Stimulated activated CD4-positive, alpha-beta T cell treated with anti-CD3 and anti-CD28 coated beads, Interleukin-12 subunit alpha, Interleukin-12 subunit beta, amount 100 ng/mL, for 4 hours (primary cell): Measurements from ENCODE around the gene DMAC2L.
"Not testable (repeated sequence)": the region's sequence is repeated elsewhere in the genome, so short reads cannot be mapped to it uniquely, and the experiment has no call there.

Experiments
- DNase-seq: peaks from one replicate; pipeline ENCODE4 v3.0.0-alpha.2; 2020

DMAC2L gene

DNA sequence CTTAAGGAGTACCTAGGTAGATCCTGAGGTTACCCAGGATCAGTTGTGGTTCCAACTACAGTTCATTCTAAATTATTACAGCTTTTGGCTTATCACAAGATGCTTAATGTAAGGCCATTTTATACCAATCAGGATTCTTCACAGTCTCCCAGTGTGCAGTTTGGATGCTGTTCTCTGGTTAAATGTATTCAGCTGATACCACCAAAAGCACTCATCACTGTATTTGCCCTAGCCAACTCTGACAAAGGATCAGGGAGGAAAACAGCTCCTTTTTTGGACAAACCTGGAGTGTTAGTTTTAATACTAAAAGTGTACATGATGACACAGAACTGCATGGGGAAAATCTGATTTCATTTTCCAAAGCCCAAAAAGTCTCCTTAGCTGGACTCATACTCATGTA is 19.5 kb downstream of the DMAC2L start:
- DNase-seq, result no peak

DNA sequence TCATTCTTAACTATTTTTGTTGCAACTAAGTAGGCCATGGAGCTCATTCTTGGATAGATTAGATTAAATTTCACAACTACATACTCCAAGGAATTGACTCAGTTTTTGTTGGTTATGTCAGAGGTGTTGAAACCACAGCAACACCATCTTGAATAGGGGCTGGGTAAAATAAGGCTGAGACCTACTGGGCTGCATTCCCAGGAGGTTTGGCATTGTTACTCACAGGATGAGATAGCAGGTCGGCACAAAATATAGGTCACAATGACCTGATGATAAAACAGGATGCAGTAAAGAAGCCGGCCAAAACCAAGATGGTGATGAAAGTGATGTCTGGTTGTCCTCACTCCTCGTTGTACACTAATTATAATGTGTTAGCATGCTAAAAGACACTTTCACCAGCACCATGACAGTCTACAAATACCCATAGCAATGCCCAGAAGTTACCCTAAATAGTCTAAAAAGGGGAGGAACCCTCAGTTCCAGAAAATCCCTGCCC is 20.9 kb downstream of the DMAC2L start:
- DNase-seq, result no peak

DNA sequence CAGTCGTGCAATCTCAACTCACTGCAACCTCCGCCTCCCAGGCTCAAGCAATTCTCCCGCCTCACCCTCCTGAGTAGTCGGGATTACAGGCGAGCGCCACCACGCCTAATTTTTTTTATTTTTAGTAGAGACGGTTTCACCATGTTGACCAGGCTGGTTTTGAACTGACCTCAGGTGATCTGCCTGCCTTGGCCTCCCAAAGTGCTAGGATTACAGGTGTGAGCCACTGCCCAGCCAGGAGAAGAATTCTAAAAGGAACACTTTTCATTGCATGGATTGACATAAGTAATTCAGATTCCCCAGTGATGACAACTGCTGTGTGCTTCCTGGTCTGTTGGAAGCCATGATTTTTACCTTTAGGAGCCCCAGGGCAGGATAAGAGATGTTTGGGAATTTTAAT is 22.1 kb downstream of the DMAC2L start:
- no peak for DNase-seq

DNA sequence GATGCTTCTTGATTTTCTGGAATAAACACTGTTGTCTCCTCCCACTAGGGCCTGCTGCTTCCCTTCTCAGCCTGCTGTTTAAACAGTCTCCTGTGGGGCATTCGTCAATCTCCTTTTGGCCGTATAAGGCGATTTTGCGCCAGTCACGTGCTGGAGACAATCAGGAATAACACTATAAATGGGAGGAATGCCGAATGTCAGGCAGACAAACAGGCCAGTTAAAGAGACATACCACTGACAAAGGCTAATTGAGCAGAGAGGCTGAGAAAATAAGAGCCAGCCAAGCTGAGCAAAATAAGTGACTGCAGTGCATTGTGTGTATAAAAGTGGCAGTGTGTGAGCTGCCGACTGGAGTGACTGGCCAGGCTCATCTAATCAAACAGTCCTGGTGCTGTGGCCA is 23.3 kb downstream of the DMAC2L start:
- DNase-seq, result no peak

DNA sequence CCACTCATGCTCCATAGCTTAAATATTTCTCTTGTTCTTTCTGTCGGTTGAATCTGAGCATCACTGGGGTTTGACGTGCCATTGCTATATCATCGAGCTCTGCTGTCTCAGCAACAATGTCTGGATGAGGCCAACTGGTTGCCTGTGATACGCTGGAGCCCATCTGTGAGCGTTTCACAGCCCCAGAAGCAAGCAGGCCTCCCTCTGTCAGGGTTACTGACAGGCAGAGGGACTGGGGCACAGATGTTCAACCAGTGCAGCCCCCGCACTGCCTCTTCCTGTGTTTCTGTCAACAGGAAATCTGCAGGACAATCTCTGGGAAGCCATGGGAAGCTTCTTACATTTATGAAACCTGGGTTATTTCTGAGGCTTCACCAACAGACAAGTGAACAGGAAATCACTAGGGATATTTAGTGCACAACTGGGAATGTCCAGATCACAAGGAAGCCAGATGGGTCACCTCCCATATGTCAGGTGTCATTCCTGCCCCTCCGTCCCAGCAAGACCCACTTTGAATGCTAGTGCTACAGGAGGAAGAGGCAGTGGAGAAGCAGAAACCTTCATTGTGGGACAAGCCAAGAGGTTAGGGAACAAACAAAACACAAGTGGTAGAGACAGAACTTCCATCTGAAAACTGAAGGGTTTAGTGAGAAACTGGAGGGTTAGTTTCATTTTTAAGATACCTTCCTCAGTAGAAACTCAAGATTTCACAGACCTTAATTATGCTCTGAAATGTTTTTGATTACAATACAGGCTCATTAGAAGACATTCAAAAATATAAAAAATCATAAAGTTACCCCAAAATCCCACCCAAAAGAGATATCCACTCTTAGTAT is 24.1 kb downstream of the DMAC2L start:
- no peak for DNase-seq

DNA sequence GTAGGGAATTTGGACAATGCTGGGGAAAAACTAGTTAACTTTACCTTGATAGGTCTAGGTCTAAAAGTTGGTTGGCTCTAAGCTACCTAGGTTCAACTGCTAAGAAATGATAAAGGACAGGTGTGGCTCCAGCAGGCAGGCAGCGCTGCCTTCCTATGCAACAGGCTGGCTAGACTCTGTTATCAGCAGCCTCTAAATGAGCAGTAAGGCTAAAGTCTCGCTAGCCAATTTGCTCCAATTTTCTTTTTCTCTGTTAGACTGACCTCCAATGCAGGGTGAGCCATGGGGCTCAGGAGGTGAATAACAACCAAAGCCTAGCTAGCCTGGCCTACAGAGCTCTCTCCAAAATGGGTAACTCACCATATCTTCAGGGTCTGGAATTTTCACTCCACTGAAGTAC is 26.5 kb downstream of the DMAC2L start:
- no peak for DNase-seq

DNA sequence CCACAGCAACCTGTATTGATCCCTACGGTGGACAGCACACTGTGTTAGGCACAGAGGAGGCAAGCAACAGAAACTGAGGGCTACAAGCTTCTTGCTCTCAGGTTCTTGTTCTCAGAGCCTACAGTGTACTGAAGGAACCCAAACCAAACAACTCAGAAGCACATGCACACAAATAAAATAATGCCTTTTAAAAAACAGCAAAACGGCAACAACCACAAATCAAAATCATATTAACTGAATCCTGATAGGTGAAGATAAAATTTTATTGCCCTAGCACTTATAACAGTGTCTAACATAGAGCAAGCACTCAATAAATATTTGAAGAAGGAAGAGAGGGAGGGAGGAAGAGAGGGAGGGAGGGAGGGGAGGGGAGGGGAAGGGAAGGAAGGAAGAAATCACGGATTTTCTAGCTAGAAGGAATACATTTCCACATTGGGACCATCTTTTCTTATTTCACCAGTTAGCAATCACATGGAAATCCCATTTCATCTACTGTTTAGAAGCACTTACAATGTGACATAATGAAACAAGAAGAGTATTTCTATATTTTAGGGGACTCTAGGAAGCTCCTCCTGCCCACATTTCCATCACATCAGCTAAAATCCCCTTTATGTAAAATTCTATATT is 27.2 kb downstream of the DMAC2L start:
- DNase-seq, result no peak

DNA sequence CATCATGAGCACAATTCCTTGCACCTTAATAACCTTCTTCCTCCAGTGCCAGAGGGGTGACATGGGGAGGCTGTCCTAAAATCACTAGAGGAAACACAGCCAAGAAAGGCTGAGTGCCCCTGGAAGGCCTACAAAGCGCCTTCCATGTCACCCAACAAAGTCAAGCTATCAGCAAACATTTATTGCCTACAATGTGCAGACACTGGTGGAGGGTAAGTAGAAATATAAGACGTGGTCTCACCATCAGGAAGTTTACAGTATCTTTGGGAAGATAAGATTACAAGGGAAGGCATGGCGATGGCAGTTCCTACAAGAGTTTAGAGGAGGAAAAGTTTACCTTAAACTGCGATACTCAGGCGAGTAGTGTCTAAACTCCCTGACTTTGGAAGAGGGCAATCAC is 27.9 kb downstream of the DMAC2L start:
- DNase-seq, result no peak

DNA sequence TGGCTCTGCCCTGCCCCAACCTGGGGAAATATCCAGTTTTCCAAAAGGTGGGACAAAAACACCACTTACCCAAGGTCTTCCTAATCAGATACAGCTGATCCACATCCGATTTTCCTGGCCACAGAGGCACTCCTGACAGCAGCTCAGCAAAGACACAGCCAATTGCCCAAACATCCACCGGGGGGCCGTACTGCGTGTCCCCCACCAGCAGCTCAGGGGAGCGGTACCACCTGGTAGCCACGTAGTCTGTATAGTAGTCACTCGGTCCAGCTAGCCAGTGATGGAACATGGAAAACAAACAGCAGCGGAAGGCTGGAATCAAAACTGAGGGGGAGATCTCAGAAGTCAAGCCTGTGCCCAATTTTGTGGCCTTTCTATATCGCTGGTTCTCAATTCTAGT is 28.8 kb downstream of the DMAC2L start:
- no peak for DNase-seq

DNA sequence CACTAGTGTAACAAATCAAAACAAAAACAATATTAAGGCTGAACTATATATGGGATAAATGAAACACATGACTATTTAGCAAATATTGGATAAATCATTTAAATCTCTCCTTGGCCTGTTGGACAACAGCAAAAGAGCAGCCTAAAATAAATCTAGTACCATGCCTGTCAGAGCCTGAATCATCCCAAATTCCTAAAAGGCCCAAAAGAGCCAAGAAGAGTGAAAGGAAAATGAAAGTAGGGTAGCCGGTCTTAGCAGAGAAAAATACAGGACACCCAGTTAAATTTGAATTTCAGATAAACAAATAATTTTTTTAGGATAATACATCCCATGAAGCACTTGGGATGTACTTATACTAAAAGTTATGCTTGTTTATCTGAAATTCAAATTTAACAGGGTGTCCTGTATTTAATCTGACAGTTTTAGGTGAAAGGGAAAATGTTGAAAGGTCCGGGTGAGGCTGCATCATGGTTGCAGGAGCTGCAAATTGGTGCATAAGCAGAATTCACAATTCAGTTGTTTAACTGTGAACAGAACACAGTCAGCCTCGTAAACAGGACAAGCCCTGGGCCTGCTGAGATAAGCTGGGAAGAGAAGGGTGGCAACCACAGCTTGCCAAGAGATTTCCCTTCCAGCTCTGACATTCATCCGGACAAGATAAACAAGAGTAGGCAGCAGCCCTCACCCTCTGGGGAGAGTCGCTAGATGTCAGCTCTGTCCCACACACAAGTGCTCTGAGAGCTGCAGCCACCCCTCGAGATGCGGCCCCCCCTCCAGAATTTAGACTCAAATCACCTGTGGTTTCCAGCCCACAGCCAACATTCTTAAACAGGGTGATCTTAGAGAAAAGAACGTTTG is 30.3 kb downstream of the DMAC2L start:
- DNase-seq, result no peak

DNA sequence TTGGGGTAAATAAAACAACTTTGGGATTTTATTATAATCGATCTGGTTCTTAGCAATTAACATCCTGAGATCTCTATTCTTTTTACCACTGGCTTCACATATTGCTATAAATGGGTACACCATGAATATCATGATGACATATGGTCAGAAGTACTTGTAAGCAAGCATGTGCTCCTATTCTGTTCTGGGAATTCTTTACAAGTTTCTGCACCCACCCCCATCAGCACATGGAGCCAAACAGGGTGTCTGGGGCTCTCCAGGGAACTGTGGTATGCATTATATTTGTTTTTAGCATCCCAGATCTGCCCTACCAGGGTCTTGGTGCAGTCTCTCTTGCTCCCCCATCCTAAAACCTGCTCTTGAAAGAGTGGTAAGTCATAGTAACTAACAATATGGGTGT is 31.3 kb downstream of the DMAC2L start:
- DNase-seq, result no peak

DNA sequence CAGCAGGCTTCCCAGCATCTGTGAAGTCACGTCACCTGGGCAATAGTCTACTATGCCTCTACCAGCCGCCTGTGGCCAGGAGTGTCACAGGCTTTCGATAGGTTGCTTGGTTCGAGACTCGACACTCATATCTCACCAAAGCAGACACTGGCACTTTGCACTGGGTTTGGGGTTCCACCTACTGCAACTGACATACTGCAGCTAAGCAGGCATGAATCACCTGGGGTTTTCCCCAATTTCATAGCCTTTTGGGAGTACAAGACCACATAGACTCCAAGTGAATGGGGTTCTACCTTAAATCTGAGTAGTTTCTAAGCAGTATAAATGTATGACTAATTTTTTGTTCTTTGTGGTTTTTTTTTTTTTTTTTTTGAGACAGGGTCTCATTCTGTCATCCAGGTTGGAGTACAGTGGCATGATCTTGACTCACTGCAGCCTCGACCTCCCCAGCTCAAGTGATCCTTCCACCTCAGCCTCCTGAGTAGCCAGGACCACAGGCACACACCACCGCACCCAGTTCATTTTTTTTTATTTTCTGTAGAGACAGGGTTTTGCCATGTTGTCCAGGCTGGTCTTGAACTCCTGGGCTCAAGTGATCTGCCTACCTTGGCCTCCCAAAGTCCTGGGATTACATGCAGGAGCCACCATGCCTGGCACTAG is 32.1 kb downstream of the DMAC2L start:
- DNase-seq, result peak; percentile 50

DNA sequence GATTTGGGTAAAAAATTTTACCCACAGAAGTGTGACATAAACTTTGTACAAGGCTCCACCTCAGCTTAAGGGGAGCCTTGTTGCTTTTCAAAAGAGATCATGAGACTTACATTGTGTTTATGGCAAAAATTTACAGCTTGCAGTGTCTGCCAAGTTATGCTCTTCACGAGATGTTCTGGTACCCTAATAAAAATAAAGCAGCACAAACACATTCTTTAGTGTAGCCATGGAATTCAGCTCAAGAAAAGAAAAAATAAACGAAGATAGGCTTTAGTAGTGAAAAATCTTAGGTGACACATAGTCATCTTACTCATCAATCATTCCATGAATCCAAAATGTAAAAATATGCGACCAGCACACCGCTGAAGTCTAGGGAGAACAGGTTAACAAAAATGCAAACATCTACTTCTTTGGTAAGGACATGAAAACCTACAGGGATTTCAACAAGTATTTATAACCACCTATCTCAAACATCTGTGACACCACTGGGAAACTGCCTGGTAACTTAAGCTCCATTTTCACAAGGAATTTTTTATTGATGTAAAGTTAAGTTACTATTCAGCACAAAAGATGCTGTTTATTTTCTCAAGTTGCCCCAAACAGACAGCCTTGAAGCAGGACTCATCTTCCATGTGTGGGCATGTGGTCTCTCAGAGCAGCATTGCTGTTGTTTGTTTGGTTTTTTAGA is 32.9 kb downstream of the DMAC2L start:
- no peak for DNase-seq

DNA sequence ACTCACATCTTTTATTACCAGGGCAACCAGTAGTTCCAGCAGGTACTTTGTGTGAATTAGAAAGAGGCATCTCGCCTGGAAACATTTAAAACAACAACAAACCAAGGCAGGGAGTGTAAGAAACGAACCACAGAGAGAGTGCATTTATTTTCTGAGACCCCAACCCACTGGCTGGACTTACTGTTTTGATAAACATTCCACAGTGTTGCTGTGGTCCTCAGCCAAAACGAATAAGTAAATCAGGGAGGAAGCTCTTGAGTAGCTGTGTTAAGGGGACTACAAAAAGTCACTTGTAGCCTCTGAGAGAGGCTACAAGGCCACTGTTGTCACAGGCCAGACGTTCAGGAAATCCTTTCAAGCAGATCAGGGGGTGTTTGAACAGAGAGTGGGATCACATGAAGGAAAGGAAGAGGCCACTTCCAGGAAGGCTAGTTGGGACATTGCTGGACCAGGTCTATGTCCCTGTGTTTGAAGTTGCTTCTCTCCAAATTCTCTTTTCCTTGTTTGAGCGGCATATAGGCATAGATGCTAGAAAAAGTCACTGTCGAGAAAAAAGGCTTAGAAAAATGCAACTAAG is 33.8 kb downstream of the DMAC2L start:
- no peak for DNase-seq

DNA sequence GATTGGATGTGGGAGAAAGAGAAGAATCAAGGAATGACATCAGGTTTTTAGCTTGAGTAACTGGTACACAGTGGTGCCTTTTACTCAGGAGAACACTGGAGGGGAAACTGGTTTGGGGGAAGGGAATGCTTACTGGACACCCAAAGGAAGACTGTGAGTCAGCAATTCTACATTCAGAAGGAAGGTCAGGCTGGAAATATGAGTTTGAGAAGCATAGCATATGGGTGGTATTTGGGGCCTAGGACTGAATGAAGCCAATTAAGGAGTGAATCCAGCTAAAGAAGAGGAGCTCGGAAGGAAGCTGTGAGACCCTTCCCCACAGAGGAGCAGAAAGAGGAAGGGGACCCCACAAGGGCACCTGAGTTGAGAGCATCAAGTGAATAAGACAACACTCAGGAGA is 35.4 kb downstream of the DMAC2L start:
- no peak for DNase-seq

DNA sequence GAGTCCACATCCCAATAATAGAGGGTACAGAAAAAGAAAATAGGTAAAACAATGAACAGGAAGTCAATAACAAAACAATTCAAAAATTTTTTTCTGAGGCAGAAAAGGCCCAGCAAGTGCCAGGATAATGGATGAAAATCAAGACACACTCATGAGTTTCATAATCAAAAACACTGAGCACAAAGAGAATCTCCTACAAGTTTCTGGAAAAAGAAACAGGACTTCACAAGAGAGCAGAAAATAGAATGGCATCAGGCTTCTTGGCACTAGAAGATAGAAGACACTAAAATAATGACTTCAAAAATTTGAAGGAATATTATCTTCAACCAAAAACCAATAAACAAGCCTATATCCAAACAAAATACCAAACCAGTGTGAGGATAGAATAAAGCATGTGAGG is 36.8 kb downstream of the DMAC2L start:
- DNase-seq, result no peak

DNA sequence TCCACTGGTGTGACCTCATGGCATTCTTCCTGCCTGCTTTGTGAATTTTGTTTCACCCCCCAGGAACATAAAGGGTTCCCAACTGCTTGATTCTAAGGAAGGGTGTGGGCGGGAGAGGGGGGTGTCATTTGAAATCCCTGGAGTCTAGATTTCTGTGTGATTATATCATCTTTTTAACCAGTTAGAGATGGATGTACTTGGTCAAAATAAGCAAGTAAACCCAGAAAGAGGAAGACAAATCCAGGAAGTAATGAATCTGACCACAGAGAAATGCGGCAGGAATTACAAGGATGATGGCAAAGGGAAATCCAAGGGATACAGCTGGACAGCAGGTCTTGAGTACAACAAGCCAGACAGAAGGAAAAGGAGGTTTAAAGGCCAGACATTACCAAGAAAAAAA is 38.9 kb downstream of the DMAC2L start:
- DNase-seq, result no peak

DNA sequence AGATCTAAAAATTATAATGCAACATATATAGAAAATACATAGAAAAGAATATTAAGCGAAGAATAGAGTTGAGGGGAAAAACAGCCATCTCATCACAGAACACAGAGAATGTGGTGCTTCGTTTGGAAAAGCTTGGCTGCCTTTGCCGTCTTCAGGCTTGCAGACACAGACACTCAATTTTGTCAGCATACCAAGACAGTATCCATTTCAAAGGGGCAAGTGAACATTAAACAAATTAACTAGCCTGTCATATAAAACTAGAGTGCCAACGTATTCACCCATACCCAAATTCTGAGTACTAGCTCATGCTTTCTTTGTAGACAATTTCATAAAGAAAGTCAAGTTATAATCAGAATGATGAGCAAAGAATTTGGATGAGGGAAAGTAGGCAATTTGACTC is 40.5 kb downstream of the DMAC2L start:
- no peak for DNase-seq

DNA sequence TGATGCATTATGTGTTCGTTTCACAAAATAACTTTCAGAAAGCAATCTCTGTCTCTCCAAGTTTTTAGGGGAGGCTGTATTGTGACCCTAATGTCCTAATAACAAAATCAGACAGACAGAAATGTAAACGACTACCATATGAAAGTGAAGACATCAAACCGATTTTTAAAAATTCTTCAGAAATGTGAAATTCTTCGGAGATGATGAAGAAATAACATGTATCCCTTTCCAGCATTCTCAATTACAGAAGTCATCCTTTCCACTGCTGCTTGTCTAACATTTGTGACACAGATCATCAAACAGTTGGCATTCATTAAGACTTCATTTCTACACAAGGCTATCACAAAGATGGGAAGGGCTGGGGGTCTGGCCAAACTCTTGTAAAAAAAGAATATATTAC is 41.0 kb downstream of the DMAC2L start:
- DNase-seq, result no peak

DNA sequence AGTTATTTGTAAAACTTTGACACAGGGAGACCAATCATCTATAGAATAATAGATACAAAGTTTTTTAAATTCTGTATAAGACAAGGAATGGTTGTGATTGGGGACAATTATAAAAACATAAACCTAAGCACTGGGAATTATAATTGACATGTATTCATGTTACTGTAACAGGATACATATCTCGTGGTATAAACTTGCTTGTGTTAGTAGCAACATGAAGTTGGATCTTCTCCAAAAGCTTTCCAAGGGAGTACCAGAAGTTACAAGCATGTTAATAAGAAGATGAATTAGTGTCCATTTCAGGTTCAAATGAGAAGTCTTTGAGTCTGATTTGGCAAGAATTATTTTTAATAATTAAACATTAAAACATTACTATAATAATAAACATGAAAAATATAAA is 42.4 kb downstream of the DMAC2L start:
- DNase-seq, result no peak

DNA sequence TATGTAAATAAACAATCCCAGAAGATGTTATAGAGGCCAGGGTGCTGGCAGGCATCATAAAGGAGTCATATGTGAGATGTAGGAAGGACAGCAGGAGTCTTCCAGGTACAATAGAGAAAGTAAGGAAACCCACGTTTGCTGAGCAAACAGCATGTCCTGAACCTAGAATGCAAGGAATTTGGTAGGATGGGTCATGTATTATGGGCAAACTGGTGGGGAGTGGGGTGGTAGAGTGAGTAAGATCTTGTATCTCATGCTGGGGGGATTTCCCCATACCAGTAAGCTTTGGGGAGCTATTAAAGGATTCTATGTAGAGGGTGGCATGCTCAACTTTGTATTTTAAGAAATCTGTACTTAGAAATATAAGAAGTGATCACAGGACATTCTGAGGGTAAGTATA is 43.6 kb downstream of the DMAC2L start:
- no peak for DNase-seq

DNA sequence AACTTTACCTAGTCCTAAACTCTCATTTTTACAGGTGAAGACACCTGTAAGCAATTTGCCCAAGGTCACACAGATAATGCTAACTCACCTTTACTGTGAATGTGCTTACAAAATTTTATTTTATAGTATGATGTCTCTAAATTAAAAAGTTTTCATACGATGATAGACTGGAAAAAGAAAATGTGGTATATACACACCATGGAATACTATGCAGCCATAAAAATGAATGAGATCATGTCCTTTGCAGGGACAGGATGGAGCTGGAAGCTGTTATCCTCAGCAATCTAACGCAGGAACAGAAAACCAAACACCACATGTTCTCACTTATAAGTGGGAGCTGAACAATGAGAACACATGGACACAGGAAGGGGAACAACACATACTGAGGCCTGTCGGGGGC is 44.2 kb downstream of the DMAC2L start:
- not testable (repeated sequence) for DNase-seq
